NCI-H446 treated with DMSO at 0.1 percent for 48 hours (cell line): ENCODE results near the gene UBE3C.
"Not testable (repeated sequence)": the region's sequence is repeated elsewhere in the genome, so short reads cannot be mapped to it uniquely, and the experiment has no call there.

Experiments
- DNase-seq: peaks from one replicate; lab custom pipeline; 2025; lab: John Stamatoyannopoulos, UW

Gene UBE3C

GRCh38 chr7:157138424-157139110 is at the start of gene UBE3C:
Gene UBE3C (plus strand): TSS chr7:157138926. CDS start chr7:157139273, 347 bp downstream.
- DNase-seq: peak; percentile 82

- no peak for DNase-seq
These were observed 49.6 kb upstream of the UBE3C start for GRCh38 chr7:157089100-157089610.

- DNase-seq: no peak
These were observed 48.1 kb upstream of the UBE3C start for GRCh38 chr7:157090485-157091165.

- no peak for DNase-seq
These were observed 42.3 kb upstream of the UBE3C start for GRCh38 chr7:157096286-157097055.

- DNase-seq: no peak
These were observed 41.7 kb upstream of the UBE3C start for GRCh38 chr7:157097056-157097329.

- DNase-seq: no peak
These were observed 41.2 kb upstream of the UBE3C start for GRCh38 chr7:157097569-157097968.

GRCh38 chr7:157100005-157100404 is 38.7 kb upstream of the UBE3C start:
- DNase-seq: not testable (repeated sequence)

- not testable (repeated sequence) for DNase-seq
These were observed 35.1 kb upstream of the UBE3C start for GRCh38 chr7:157103641-157104040.

GRCh38 chr7:157111311-157111710 is 27.4 kb upstream of the UBE3C start:
- DNase-seq: no peak

GRCh38 chr7:157112706-157113105 is 26.0 kb upstream of the UBE3C start:
- DNase-seq: no peak

- no peak for DNase-seq
These were observed 25.1 kb upstream of the UBE3C start for GRCh38 chr7:157113607-157114006.

GRCh38 chr7:157116762-157117161 is 22.0 kb upstream of the UBE3C start:
- no peak for DNase-seq

GRCh38 chr7:157117796-157118195 is 20.9 kb upstream of the UBE3C start:
- no peak for DNase-seq

GRCh38 chr7:157120181-157120580 is 18.5 kb upstream of the UBE3C start:
- DNase-seq: no peak

- DNase-seq: no peak
These were observed 17.5 kb upstream of the UBE3C start for GRCh38 chr7:157121184-157121715.

- DNase-seq: no peak
These were observed 15.8 kb upstream of the UBE3C start for GRCh38 chr7:157122800-157123495.

GRCh38 chr7:157124690-157125089 is 14.0 kb upstream of the UBE3C start:
- DNase-seq: no peak

GRCh38 chr7:157125376-157126223 is 13.1 kb upstream of the UBE3C start:
- no peak for DNase-seq

- no peak for DNase-seq
These were observed 11.8 kb upstream of the UBE3C start for GRCh38 chr7:157126921-157127320.

GRCh38 chr7:157129200-157129599 is 9.5 kb upstream of the UBE3C start:
- DNase-seq: no peak

GRCh38 chr7:157129907-157130460 is 8.7 kb upstream of the UBE3C start:
- DNase-seq: no peak
